Myocyte (in vitro differentiated cells): Measurements from ENCODE around the gene COL6A2. TPM values are rescaled to one million over a fixed set of nuclear protein-coding genes. Genes with fewer than 3 reads are reported as not detected.

Experiments
- DNase-seq: peaks from one replicate; pipeline ENCODE4 v3.0.0-alpha.2; 2012; ENCODE audit warnings: low read depth
- total RNA-seq: library from RNA; depleted of rRNA; stranded (reverse); fragments of >200 nt; gene quantifications from 2 replicates; pipeline ENCODE4 v1.2.3, GENCODE V29; 2014

The COL6A2 gene
- total RNA-seq, 1 donor from 2014 or later, result 941 TPM

GRCh38 chr21:46111857-46112724, 14.2 kb downstream of the COL6A2 start:
- no peak for DNase-seq

GRCh38 chr21:46112725-46113215, 14.9 kb downstream of the COL6A2 start:
- no peak for DNase-seq

DNA sequence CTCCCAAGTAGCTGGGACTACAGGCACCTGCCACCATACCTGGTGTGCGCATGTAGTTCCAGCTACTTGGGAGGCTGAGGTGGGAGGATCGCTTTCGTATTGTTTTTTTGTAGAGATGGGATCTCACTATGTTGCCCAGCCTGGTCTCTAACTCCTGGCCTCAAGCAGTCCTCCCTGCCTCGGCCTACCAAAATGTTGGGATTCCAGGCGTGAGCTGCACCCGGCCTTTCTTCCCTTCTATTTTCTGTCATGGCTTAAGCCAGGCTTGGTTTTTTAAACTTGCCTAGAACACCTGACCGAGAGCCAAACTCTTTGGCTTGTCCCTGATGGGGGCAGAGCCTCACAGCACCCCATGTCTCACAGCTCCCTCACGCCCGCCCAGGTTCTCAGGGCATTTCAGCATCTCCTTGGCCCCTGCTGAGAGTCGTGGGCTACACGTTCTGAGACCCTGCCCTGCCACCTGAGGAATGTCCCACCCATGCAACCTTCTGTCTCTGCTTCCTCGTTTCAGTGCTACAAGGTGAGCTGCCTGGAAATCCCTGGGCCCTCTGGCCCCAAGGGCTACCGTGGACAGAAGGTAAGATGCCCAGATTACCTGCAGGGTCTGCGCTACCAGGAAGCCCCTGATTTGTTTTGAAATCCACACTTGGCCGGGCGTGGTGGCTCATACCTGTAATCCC, 15.7 kb downstream of the COL6A2 start:
- DNase-seq, result no peak

DNA sequence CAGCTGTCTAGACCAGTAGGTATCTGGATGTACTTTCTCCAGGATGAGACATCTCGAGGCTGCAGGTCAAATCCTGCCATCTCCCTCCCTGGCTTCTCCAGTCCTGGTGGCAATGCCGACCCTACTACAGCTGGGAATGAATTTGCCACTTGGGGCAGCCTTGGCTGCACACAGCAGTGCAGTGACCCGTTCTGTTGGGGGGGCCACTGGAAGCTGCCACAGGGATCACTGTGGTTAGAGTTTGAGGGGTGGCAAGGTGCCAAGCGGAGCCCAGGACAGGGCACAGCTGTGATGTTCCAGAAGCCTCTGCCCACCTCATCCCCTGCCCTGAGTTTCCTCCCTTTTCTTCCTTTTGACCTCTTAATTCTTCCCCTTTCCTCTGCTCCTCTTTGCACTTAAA, 17.1 kb downstream of the COL6A2 start:
- DNase-seq, result no peak

- DNase-seq, result no peak
Observed at GRCh38 chr21:46115441-46116188, 17.7 kb downstream of the COL6A2 start.

GRCh38 chr21:46116189-46116775, 18.4 kb downstream of the COL6A2 start:
- DNase-seq, result no peak

DNA sequence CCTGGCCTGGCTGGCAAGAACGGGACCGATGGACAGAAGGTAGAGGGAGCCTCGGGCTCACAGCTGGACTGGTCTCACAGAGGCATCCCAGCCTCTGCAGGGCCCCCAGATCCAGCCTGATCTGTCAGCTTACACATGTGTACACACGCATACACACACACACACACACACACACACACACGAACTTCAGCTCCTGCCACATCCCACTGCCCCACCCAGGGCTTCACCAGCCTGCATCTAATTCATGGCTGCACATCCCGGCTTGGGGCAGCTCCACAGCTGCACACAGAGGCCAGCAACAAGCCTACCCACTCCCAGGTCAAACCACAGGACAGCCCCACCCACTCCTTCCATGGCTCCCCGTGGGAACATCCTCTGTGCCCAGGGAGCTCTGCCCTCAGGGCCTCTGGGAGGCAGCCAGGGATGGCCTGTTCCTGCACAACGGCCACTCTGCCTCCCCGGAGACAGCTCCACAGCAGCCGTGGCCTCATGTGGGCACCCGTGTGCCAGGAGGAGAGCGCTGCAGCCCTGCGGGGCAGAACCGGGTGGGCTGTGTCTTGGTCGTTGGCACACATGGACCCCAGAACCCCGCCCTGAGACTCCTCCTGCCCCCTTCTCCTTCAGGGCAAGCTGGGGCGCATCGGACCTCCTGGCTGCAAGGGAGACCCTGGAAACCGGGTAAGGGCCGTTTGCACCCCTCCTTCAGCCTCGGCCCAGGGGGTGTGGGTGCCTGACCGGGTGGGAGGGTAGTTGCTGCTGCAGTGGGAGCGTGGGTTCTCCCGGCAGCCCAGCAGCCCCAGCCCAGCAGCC, 19.1 kb downstream of the COL6A2 start:
- DNase-seq, result peak; percentile 67

DNA sequence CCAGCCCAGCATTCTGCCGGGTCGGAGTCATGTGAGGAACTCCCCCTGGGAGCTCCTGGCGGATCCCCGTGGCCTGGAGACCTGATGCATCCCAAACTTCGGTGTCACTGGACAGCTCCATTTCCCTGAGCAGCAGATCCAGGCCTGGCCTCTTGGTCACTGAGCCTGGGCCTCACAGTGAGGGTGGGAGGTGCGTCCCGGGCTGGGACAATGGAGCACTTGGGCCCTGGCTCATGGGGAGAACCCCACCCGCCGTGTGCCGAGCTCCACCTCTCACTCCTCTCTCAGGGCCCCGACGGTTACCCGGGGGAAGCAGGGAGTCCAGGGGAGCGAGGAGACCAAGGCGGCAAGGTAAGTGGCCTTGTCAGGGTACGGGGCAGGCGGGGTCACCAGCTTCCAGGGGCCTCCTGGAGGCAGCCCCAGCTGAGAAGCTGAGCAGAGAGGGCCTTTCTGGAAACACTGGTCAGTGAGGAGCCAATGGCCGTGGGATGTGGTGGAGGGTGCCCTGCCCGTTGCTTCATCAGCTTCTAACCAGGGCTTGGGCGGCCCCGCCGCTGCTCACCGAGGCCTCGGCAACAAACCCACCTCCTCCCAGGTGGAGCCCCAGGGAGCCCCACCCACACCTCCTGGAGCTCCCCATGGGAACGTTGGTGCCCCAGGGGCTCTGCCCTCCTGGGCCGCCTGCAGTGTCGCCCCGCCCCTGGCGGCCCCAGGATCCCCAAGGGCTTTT, 19.8 kb downstream of the COL6A2 start:
- no peak for DNase-seq

- no peak for DNase-seq
Observed at GRCh38 chr21:46118316-46119143, 20.6 kb downstream of the COL6A2 start.

DNA sequence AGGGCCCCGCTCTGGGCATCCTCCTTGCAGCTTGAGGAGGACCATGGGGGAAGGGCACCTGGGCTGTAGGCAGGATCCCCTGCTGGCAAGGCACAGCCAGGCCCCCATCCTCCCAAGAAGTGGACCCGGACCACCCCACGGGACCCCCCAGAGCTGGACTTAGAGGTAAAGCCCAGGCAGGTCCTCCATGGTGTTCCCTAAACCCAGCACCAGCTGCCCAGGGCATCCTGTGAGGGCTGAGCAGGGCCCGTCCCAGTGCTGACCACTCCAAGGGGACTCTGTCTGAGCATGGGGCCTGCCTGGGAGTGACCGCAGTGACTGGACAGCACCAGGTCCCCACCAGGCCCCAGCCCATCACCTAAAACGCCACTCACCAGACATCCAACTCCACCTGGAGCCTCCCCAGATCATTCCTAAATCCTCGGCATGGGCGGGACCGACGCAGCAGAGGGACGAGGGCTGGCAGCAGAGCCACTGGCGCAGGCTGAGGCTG, 21.3 kb downstream of the COL6A2 start:
- no peak for DNase-seq

- no peak for DNase-seq
Observed at GRCh38 chr21:46119637-46120271, 21.8 kb downstream of the COL6A2 start.

DNA sequence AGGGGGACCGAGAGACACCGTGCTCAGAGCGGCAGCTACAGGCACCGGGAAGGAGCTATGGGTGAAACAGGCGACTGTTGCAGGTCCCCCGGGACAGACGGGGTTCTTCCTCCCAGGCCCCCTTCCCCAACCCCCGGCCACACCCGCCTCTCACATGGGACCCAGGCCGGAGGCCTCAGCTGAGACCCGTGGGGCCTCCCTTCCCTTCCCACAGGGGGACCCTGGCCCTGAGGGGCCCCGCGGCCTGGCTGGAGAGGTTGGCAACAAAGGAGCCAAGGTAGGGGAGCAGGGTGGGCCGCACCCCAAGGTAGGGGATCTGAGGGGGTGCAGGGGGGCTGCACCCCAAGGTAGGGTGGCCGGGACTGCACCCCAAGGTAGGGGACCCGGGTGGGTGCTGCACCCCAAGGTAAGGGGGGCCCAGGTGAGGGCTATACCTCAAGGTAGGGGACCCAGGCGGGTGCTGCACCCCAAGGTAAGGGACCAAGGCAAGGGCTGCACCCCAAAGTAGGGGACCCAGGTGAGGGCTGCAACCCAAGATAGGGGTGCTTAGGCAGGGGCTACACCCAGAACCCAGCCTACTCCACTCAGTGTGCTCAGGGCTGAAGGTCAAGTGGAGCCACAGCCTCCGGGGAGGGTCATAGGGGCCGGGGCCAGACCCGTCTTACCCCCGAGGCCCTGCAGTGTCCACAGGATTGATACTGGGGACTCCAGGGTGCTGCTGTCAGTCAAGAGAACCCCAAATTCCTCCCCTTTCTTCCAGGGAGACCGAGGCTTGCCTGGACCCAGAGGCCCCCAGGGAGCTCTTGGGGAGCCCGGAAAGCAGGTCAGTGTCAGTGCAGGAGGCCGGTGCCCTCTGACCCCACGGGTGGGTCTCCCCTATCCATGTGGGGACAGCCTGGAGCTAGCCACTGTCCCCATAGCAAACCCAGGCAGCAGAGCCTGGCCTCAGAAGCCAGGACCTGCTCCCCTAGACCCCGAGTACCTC, 22.7 kb downstream of the COL6A2 start:
- no peak for DNase-seq

DNA sequence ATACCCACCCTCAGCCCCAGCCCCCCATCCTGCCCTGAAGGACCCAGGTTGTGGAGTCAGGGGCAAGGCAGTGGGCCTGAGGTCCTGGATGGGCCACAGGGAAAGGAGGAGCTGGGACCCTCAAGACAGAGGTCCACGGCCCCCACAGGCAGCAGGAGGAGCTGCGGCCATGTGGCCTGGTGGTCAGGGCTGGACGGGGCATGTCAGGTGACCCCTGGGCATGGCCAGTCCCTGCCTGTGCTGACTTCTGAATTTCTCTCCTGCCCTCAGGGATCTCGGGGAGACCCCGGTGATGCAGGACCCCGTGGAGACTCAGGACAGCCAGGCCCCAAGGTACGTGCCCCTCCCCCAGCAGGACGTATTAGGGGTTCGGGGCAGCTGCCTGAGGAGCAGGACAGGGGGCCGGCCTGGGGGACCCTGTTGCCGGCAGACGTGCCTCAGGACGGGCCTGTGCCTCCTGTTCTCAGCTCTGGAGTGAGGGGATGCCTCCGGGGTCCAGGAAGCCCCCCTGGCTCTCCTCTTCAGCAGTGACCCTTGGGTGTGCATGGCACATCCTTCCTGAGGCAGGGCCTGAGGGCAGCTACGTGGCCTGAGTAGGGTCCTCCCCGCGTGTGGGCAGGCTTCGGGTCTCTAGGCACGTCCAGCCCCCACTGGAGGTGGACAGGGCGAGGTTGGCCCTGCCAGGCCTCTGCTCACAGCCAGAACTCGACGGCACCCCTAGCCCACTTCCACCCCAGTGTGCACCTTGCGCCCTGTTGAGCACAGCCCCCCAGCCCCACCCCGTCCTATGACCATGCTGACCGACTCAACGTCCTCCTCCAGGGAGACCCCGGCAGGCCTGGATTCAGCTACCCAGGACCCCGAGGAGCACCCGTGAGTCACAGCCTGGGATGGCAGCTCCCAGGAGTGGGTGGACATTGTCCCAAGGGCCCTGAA, 23.6 kb downstream of the COL6A2 start:
- DNase-seq, result no peak

DNA sequence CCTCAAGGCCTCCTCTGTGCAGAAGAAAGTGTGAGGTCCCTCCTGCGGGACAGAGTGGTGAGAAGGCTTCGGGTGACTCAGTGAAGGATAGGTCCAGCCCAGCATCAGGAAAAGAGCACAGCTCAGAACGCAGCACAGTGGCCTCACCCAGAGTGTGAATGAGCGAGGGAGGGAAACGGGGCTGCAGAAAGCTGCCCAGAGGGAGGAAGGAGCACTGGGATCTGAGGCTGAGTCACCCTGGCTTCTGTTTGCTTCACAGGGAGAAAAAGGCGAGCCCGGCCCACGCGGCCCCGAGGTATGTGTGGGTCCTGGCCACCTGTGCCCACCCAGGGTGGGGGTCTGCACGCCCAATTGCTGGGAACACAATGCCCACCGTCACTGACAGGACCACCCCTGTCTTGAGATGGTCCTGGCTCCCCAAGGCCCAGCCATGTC, 24.3 kb downstream of the COL6A2 start:
- no peak for DNase-seq

GRCh38 chr21:46122758-46123683, 25.1 kb downstream of the COL6A2 start:
- DNase-seq, result no peak
